Aorta (tissue), 5 donors: ENCODE data around the gene TFAP2C. TPM values are rescaled to one million over a fixed set of nuclear protein-coding genes. Genes with fewer than 3 reads are reported as not detected.
"Not testable (repeated sequence)": the region's sequence is repeated elsewhere in the genome, so short reads cannot be mapped to it uniquely, and the experiment has no call there.

Source experiments
- ATAC-seq: fragments of 200-7000 bp; cut with Tn5 transposase; one replicate; pipeline ENCODE4 v1.9.1; 2022; ENCODE audit warnings: moderate library complexity; ENCODE audit not compliant: low FRiP score
- DNase-seq, 2 donors: peaks; one replicate each; pipeline ENCODE4 v3.0.0-alpha.2; 2020
- H3K27ac ChIP-seq, 2 donors: one replicate each; pipeline ENCODE4 v1.5.1; 2013; ENCODE audit warnings: low read length in 2 of 2, mild to moderate bottlenecking in 2 of 2, moderate library complexity in 2 of 2, control low read depth in 1 of 2, inconsistent platforms in 1 of 2, low read depth in 1 of 2
- H3K27me3 ChIP-seq, 2 donors: one replicate each; pipeline ENCODE4 v1.6.1; 2013; ENCODE audit warnings: control low read depth in 1 of 2, low read length in 1 of 2, mild to moderate bottlenecking in 1 of 2, moderate library complexity in 1 of 2; ENCODE audit not compliant: insufficient read depth in 2 of 2, control insufficient read depth in 1 of 2
- H3K36me3 ChIP-seq, 2 donors: one replicate each; pipeline ENCODE4 v1.6.1; 2013; ENCODE audit warnings: control low read depth in 1 of 2, low read length in 1 of 2, mild to moderate bottlenecking in 1 of 2; ENCODE audit not compliant: insufficient read depth in 2 of 2, control insufficient read depth in 1 of 2
- H3K4me1 ChIP-seq, 2 donors: one replicate each; pipeline ENCODE4 v1.6.1; 2013; ENCODE audit warnings: low read length in 2 of 2, control low read depth in 1 of 2, mild to moderate bottlenecking in 1 of 2, moderate library complexity in 1 of 2; ENCODE audit not compliant: insufficient read depth in 2 of 2, control insufficient read depth in 1 of 2
- H3K4me3 ChIP-seq, 2 donors: one replicate each; pipeline ENCODE4 v1.5.1; 2013; ENCODE audit warnings: low read length in 2 of 2, control low read depth in 1 of 2, mild to moderate bottlenecking in 1 of 2
- H3K9me3 ChIP-seq: one replicate; pipeline ENCODE4 v1.6.1; 2013; ENCODE audit warnings: mild to moderate bottlenecking, low read length; ENCODE audit not compliant: control insufficient read depth
- WGBS, 2 donors: extraction: QIAGEN DNeasy Blood & Tissue Kit; methylation state at CpG; one replicate each; pipeline ENCODE4 v1.1.7; 2013; 5-methylcytosine and 5-hydroxymethylcytosine counted together
- intact Hi-C, 2 donors: fragments of 100-400 bp; cut with DNase I; formaldehyde crosslinking; loops; one replicate each; pipeline versions ENCODE4 v1.14.2 to v1.15.0; 2022
- polyA plus RNA-seq, 2 donors: library from polyadenylated mRNA; stranded (reverse); fragments of 200-250 nt; gene quantifications; one replicate each; pipeline ENCODE4 v1.2.3, GENCODE V29; 2013
- total RNA-seq, 2 donors: library from RNA; stranded (reverse); fragmentation: NEBNext Ultra II Directional; extraction: Animal tissue kit (Norgen Biotek cat#: 25700); gene quantifications; one replicate each; pipeline ENCODE4 v1.2.1, GENCODE V29; 2021
- donor health status: healthy with polysubstance abuse.
- donor health status: Bipolar disorder and iron deficiency.
- donor health status: DM: no; HTN: no; CAD: no.
- donor health status: DM: no; HTN: no; CAD: no.
- donor health status: DM: yes; HTN: yes; CAD: no.

Gene TFAP2C
- total and polyA plus RNA-seq, 4 donors: 0.39 to 0.54 TPM; not detected in 2

DNA sequence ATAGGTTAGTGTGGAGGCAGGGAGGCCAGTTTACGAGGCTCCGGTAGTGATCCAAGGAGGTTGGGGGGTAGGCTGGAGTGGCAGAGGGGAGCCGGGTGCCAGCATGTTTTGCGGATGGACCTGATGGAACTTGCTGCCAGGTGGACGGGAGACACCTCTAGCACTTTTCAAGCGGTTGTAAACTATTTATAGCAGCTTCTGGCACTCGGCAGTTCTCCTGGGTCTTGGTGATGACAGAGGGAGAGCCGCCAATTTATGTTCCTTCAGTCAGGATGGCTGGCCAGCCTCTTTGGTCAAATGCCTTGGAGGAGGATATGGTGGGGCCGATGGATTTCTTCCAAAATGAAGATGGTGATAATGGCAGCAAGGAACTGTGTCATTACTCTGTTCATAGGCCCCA, 28.8 kb downstream of the TFAP2C start:
- DNase-seq (no peak), ATAC-seq (no peak)
- Histone ChIP-seq H3K27ac (no peak overlapping the region), H3K4me3 (no peak overlapping the region), H3K27me3 (no peaks in the 10 kb centered on the region), H3K4me1 (no peaks in the 10 kb centered on the region), H3K9me3 (no peaks in the 10 kb centered on the region), H3K36me3 (no peaks in the 10 kb centered on the region)
- 51 to 53% methylated on average over 9 of the region's 9 CpGs for WGBS, 2 donors
- intact Hi-C loops: no loop called here

GRCh38 chr20:56658341-56658947, 29.3 kb downstream of the TFAP2C start:
- H3K9me3 ChIP-seq, H3K36me3 ChIP-seq, DNase-seq, H3K27me3 ChIP-seq, H3K27ac ChIP-seq, H3K4me1 ChIP-seq, ATAC-seq, H3K4me3 ChIP-seq, intact Hi-C loops: not testable (repeated sequence)
- WGBS, 2 donors: 92 to 94% methylated on average over 8 of the region's 8 CpGs

DNA sequence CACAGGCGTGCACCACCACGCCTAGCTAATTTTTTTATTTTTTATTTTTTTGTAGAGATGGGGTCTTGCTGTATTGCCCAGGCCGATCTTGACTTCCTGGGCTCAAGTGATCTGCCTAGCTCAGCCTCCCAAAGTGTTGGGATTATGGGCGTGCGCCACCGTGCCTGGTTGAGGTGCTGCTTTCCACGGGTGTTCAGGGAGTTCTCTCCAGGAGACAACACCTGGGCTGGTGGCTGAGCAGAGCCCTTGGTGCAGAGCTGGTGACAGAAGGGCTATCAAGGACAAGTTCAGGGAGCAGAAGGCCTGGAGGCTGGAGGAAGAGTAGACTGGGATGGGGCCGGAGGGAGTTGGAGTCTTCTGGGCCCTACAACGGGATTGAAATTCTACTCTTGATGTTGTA, 34.6 kb downstream of the TFAP2C start:
- Histone ChIP-seq H3K27me3 (no peaks in the 10 kb centered on the region), H3K36me3 (no peaks in the 10 kb centered on the region), H3K27ac (no peak overlapping the region), H3K9me3 (no peaks in the 10 kb centered on the region), H3K4me1 (no peaks in the 10 kb centered on the region), H3K4me3 (no peak overlapping the region)
- intact Hi-C loops: no loop called here
- no peak for ATAC-seq
- 92% methylated on average over 9 of the region's 9 CpGs for WGBS, 2 donors
- DNase-seq: no peak

DNA sequence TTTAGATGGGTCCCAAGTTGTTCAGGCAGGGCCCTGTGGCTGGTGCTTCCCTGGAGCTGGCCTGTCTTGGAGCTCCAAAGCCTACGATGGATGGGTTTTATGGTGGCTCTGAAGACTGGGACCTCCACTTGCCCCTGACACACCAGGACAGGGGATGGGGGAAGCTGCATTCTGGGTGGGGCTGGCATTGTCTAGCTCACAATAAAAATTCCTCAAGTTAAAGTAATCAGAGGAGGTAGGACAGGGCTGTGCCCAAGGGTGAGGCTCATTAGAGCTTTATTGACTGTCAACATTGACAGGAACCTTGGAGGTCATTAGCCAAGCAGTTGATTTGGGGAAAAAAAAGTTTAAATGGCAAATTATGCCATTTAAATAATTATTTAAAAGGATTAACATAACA, 35.7 kb downstream of the TFAP2C start:
- Histone ChIP-seq H3K4me3 (no peak overlapping the region), H3K4me1 (no peaks in the 10 kb centered on the region), H3K36me3 (no peaks in the 10 kb centered on the region), H3K27me3 (no peaks in the 10 kb centered on the region), H3K27ac (no peak overlapping the region), H3K9me3 (no peaks in the 10 kb centered on the region)
- DNase-seq (no peak), ATAC-seq (no peak)
- WGBS, 2 donors: 65 to 70% methylated on average over 1 of the region's 1 CpG
- intact Hi-C loops: no loop called here

GRCh38 chr20:56665806-56666205, 36.7 kb downstream of the TFAP2C start:
- intact Hi-C loops: no loop called here
- DNase-seq (no peak), ATAC-seq (no peak)
- WGBS, 2 donors: 63 to 65% methylated on average over 12 of the region's 12 CpGs
- Histone ChIP-seq H3K36me3 (no peaks in the 10 kb centered on the region), H3K4me1 (no peaks in the 10 kb centered on the region), H3K4me3 (no peak overlapping the region), H3K9me3 (no peaks in the 10 kb centered on the region), H3K27me3 (no peaks in the 10 kb centered on the region), H3K27ac (no peak overlapping the region)

DNA sequence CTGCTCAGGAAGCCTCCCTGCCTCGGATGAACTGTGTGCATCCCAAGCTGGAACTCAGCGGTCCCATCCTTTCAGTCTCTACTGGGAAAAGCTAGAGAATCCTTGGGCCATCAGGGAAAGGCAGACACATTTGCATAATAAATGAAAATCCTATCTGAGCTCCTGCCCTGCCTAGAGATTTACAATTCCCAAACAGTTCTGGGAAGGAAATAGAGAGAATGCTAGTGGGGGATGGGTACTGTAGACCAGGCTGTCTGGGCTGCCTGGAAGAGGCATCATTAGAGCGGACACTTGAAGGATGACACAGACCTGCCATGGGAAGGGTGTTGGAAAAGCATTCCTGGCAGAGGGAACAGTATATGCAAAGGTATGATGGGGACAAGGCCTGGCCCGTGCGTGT, 44.3 kb downstream of the TFAP2C start:
- Histone ChIP-seq H3K27me3 (no peaks in the 10 kb centered on the region), H3K36me3 (no peaks in the 10 kb centered on the region), H3K4me3 (no peak overlapping the region), H3K9me3 (no peaks in the 10 kb centered on the region), H3K4me1 (no peaks in the 10 kb centered on the region), H3K27ac (no peak overlapping the region)
- DNase-seq (no peak), ATAC-seq (no peak)
- intact Hi-C loops: no loop called here
- 84 to 85% methylated on average over 5 of the region's 5 CpGs for WGBS, 2 donors

DNA sequence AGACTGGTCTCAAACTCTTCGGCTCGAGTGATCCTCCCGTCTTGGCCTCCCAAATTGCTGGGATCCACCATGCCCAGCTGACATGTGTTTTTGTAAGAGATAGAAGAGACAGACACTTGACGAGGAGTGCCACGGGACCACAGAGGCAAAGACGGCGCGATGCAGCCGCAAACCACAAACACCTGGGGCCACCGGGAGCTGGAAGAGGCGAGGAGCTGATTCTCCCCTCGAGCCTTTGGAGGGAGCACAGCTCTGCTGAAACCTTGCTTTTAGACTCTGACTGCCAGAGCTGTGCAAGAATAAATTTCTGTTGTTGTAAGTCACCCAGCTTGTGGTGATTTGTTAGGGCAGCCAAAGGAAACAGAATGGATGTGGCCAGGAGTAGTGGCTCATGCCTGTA, 46.9 kb downstream of the TFAP2C start:
- H3K9me3 ChIP-seq: no peaks in the 10 kb centered on the region
- DNase-seq: no peak
- no peaks in the 10 kb centered on the region for H3K27me3 ChIP-seq
- 63 to 66% methylated on average over 12 of the region's 12 CpGs for WGBS, 2 donors
- H3K27ac ChIP-seq: no peak overlapping the region
- ATAC-seq: no peak
- intact Hi-C loops: no loop called here
- H3K4me3 ChIP-seq: no peak overlapping the region
- no peaks in the 10 kb centered on the region for H3K4me1 ChIP-seq
- no peaks in the 10 kb centered on the region for H3K36me3 ChIP-seq

DNA sequence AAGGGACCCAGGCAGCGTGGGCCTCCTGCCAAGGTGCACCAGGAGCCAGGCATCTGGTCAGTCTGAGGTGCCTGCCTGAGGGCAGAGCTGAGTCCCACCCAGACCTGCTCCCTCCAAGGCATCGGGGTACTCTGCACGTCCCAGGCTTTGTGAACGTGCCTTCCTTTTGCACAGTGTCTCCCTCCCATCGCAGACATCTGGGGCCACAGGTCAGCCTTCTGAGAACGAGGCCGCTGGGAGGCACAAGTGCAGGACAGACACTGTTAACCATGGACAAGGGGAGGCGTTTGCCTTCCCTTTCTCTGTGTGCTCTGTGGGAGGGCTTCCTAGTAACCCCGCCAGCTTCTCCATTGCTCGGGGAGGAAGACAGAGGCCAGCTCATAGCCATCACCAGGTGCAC, 47.6 kb downstream of the TFAP2C start:
- Histone ChIP-seq H3K4me1 (no peaks in the 10 kb centered on the region), H3K4me3 (no peak overlapping the region), H3K27ac (no peak overlapping the region), H3K36me3 (no peaks in the 10 kb centered on the region), H3K9me3 (no peaks in the 10 kb centered on the region), H3K27me3 (no peaks in the 10 kb centered on the region)
- DNase-seq (no peak), ATAC-seq (peak; percentile 15)
- intact Hi-C loops: no loop called here
- WGBS, 2 donors: 55 to 58% methylated on average over 10 of the region's 10 CpGs

GRCh38 chr20:56683077-56683865, 54.2 kb downstream of the TFAP2C start:
- DNase-seq: no peak
- no peak for ATAC-seq
- H3K9me3 ChIP-seq: no peaks in the 10 kb centered on the region
- intact Hi-C loops: no loop called here
- 53 to 58% methylated on average over 11 of the region's 11 CpGs for WGBS, 2 donors
- no peak overlapping the region for H3K27ac ChIP-seq
- no peaks in the 10 kb centered on the region for H3K4me1 ChIP-seq
- no peak overlapping the region for H3K4me3 ChIP-seq
- H3K27me3 ChIP-seq: no peaks in the 10 kb centered on the region
- H3K36me3 ChIP-seq: no peaks in the 10 kb centered on the region
